Dermis blood vessel endothelial cell (primary cell): ENCODE measurements around the gene RNF144A. TPM values are rescaled to one million over a fixed set of nuclear protein-coding genes. Genes with fewer than 3 reads are reported as not detected.

Experiments
- DNase-seq: peaks from one replicate; pipeline ENCODE4 v3.0.0; 2010
- total RNA-seq: library from RNA; depleted of rRNA; stranded (reverse); fragments of >200 nt; gene quantifications from 2 replicates; pipeline ENCODE4 v1.2.3, GENCODE V29; 2014

RNF144A gene
- total RNA-seq, 1 donor from 2014 or later, result 25.2 TPM

DNA sequence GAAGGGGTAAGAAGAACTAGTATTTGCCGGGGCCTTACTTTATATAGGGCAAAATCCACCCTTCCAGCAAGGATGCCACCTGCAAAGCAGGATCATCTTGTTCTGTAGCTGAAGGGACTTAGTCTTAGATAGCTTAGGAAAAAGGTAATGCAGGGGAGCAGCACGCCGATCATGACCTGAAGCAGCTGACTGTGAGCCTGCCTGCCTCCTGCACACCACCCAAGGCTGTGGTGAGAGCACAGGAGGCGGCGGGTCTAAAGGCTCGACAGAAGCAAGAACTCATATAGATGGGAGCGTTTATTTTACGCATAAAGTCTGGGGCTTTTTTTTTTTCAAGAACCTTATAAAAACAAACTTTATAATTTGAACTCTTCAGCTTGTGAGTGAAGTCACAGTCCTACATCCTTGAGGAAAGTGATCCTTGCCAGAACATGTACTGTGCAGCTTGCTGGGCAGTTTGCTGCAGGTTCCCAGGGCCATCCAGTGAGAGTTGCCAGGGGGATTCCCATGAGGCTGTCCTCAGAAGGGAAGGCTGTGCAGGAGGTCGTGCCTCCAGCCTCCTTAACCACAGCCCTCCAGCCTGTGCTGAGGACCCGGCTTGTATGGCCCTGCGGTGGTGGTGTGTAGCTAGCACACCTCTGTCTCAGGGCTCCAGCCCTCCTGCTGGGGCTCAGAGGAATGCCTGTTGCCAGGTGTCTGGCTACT lies 92.1 kb downstream of the RNF144A start:
- no peak for DNase-seq

- DNase-seq, result peak; percentile 48
Measured at GRCh38 chr2:7010391-7011054, 93.3 kb downstream of the RNF144A start.

- DNase-seq, result peak; percentile 64
Measured at GRCh38 chr2:7011356-7012083, 94.3 kb downstream of the RNF144A start.

- no peak for DNase-seq
Measured at GRCh38 chr2:7012141-7012764, 95.0 kb downstream of the RNF144A start.

GRCh38 chr2:7013471-7014160 lies 96.4 kb downstream of the RNF144A start:
- no peak for DNase-seq

DNA sequence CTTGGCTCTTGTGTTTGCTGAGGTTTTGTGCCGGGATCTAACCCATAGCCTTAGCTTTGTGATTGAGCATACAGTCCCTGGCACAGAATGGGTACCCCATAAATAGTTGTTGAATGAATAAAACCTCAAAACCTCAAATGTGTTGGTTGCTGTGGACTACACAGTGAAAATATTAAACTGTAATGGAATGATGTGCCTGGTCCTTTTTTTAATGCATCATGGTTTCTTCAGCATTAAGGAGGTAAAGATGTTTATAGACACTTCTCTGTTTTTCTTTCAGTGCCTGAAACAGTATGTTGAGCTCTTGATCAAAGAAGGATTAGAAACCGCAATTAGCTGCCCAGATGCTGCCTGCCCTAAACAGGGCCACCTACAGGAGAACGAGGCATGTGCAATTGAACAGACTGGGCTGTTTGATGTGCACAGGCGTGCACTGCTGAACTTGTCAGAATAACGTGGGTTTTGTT lies 97.0 kb downstream of the RNF144A start:
- peak; percentile 40 for DNase-seq

GRCh38 chr2:7015007-7015950 lies 98.1 kb downstream of the RNF144A start:
- no peak for DNase-seq

GRCh38 chr2:7016148-7016547 lies 98.9 kb downstream of the RNF144A start:
- no peak for DNase-seq

DNA sequence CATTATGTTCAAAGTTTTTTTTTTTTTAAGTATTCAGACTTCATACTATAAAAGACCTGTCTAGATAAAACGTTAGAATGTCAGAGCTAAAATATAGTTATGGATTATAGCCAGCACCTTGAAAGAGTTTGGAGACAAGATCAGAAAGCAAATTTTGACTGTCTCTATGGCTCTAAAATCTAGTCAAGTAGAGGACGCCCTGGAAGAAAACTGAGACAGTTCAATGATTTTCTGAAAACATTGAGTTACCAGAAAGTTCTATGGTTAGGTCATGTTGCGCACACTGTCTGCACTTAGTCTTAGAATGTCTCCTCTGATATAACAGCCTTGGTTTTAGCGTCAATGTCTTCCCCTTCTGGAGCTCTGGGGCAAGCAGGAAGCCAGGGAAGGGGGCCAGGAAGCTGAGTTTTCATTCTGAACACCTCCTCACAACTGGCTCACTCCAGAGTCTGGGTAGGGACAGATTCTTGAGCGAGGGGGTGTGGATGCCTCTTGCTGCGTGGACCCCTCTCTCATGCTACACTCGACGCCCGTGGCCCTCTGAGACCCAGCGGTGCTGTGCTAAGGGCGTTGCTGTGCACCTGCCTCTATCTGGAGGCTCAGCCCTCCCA lies 99.5 kb downstream of the RNF144A start:
- no peak for DNase-seq

DNA sequence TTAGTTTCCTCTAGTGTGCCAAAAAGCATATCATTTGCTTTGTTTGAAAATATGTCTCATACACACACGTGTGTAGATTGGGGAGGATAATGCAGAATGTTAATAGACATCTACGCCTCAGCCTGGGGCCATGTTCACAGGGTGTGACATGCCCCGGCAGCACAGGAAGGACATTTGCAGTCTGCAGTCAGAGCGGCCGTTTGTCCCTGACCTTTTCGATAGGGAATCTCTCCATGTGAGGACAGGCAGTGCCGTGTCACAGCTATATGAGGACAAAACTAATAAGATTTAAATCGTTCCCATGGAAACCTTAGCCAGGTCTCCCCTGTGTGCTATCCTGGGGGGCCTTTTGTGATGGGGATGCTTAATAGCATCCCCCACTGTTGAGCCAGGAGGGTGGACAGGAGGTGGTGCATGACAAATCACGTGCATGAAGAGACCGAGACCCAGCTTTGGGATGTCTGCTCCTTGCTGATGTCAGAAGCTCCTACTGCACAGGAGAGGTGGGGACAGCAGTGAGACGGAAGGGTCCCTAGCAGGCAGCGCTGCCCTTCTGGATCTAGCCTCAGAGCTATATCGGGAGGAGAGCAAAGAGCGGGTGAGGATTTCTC lies 100.6 kb downstream of the RNF144A start:
- no peak for DNase-seq

DNA sequence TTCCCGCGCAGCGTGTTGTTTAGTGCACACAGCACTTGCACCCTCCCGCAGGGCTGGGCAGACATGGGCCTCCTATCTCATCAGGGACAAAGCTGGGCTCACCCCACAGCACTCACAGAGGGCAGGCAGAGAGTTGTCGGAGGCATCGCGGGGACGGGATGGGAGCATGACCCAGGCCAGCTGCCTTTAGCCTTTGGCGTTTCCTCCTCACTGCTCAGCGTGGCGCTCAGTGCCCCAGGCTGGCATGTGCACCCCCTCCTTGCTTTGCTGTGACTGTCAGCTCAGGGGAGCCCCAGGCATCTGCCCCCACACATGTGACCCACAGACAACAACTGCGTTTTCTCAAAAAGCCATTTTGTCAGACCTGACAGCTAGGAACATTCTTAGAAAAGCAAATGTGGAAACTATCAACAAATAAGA lies 101.1 kb downstream of the RNF144A start:
- no peak for DNase-seq

DNA sequence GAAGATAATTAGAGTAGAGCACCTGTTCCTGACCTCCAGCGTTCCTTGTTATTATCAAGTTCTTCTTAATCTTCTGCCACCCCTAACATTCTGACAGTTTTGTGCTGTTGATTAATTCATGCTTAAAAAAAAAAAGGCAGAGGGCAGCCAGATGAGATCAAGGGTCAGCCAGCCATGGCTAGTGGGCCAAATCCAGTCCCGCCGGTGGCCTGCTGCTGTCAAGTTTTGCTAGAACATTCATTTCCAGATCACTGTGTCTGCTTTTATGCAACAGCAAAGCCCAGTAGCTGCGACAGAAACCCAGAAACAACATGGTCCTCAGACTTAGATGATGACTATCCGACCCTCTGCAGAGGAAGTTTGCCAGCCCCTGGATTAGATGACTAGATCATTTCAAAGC lies 101.6 kb downstream of the RNF144A start:
- DNase-seq, result no peak

DNA sequence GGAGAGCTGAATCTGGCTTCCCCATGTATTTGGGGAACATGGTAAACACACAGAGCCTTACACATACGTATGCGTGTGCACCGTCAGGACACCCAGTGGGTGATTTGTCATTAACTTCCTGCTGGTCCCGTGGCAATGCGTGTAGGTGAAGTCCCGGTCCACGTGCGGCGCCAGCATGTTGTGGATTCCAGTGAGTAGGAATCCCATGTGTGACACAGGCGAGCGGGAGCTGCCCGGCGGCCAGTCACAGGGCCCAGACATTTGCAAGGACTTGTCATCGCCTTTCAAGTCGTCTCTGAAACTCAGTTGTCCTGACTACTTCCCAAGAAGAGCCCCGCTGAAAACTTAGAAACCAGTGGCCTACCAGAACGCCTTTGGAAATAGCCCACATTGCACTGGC lies 102.0 kb downstream of the RNF144A start:
- DNase-seq, result no peak

GRCh38 chr2:7020059-7020458 lies 102.8 kb downstream of the RNF144A start:
- no peak for DNase-seq

DNA sequence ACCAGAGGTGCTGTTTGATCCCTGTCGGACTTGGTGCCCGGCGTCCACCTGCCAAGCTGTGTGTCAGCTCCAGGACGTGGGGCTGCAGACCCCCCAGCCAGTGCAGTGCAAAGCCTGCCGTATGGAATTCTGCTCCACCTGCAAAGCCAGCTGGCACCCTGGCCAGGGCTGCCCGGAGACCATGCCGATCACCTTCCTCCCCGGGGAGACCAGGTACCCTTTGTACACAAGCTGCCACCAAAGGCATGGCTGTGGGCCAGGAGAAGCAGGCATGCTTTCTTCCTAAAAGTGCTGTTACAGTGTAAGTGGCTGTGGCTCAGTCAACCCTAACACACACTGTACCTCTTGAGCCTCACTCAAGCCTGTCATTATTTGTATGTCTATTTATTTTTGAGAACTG lies 103.3 kb downstream of the RNF144A start:
- DNase-seq, result no peak

DNA sequence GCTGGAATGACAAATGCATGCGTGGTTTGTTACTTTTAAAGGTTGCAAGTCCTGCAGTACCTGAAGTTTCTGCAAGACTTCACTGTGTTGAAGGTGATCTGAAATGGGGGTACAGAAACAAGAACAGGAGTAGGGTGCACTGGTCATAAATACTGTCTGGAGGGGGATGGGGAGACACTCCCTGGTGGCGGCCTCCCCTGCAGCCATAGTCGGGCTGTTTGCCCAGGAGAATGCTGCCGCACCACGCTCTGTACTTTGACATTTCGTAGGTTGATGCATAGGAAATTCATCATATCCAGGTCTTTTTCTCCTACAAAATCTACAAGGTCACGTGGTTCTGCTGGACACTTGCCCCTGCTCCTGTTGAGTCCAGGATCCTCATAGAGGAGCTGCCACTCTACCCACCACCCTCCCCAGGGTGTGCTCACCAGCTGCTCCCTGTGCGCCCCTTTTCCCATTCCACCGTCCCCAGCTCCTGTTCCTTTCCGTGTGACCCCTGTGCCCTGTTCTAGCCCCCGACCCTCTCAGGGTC lies 103.8 kb downstream of the RNF144A start:
- no peak for DNase-seq

DNA sequence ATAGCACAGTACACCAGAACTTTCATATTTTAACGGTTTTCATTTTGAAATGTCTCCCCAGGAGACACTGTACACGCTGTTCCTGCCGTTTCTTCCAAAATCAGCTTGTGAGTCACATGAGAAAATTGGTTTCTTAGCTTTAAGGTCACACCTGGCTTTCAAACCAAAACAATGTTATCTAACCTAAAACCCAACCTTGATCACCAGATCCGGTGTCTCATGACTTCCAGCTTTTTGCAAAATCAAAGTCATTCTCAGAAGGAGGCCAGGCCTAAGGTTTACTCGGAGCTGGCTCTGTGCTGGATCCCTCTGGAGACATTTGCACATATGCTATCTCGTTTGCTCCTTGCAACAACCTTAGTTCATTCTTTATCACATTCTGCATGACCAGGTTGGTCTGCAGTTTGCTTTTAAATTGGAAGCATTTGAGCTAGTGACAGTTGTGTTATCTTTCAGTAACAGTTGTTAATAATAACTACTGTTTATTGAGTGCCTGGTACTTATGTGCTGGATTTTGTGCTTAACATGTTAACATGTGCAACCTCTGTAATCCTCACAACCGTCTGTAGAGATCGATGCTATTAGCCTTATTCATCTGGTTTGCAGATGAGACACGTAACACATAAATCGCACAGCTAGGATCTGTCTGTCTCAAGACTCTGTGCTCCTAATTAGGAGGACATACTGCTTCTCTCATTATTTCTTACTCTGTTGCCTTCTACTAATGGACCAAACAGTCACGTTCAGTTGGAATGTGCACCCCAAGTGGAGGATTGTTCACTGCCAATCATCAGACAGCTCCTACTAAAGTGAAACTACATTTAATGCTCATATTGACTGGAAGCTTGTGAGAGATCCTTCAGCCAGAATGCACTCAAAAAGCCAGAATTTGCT lies 105.5 kb downstream of the RNF144A start:
- no peak for DNase-seq

DNA sequence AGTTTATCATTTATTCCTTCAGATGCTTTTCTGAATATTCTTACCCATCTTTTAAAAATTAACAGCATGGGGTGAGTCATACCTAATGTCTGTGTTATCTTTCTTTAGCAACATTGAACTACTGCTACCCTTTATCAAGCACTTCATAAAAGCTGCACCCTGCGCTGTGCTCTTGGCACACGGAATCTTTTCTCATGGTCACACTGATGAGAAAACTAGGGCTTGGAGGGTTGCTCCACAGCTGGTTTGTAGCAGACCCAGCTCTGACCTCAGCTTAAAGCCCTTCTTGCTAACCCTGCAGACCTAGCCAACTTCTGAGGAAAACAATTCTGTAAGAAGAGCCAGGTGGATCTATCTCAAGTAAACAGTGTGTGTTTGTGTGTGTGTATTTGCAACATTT lies 106.3 kb downstream of the RNF144A start:
- no peak for DNase-seq

DNA sequence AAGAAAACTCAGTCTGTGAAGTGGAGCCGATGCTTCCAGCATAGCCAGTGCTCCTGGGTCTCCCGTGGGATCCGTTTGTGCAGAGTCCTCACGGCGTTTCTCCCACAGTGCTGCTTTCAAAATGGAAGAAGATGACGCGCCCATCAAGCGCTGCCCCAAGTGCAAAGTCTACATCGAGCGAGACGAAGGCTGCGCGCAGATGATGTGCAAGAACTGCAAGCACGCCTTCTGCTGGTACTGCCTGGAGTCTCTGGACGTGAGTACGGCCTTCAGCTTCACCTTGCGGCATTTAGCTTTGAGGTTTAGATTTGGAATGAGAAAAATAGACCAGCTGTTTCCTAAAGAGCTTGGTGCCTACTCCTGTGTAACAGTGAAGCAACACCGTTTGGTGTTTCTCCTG lies 107.0 kb downstream of the RNF144A start:
- no peak for DNase-seq
